NCI-H2081 (cell line): ENCODE results near the gene CRYL1.

ENCODE experiments used
- DNase-seq, 2 experiments: peaks; one replicate each; lab custom pipeline; 2025; lab: John Stamatoyannopoulos, UW

Gene CRYL1

DNA sequence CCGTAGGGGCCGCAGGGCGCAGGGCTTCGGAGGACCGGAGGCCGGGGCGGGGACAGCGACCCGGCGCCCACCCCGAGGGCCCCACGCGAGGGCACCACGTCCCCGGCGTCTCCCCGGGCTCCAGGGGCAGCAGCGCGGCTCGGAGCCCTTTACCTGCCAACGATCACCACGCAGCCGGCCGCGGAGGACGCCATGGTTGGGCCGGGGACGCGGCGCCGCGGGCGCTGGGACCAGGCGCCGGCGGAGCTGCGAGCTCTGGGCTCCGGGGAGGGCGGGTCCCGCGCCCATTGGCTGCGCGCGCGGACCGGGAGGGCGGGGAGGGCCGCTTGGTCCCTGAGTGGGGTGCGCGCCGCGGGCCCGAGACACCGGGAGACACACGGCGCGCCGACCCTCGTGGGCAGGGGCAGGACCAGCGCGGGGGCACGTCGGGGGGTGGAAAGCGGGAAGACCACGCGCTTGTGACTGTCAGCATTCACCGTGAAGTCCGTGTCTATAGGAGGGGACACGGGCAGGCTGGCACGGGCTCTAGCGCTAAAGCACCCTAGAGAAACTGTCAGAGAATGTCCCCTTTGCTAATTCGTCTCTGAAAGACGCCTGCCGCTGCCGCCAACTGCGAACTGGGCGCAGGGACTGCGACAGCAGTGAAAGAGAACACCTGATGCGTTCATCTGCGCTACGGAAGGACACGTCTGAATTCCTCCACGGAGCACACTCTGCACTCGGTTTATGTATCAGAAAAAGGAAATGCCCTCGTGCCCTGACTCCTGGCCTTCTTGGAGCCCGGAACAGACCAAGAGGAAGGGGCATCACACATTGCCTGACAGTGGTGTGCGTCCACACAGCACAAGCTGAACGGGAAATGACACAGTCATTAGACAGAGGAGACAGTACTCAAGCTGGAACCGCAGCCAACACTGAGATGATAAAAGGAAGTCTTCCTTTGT lies at the start of gene CRYL1:
TSS of gene CRYL1 (minus strand) at position 257 of the 944 bp plus-strand sequence. CDS start at position 194, 63 bp downstream.
- peak; percentile 46 to 53 for DNase-seq

DNA sequence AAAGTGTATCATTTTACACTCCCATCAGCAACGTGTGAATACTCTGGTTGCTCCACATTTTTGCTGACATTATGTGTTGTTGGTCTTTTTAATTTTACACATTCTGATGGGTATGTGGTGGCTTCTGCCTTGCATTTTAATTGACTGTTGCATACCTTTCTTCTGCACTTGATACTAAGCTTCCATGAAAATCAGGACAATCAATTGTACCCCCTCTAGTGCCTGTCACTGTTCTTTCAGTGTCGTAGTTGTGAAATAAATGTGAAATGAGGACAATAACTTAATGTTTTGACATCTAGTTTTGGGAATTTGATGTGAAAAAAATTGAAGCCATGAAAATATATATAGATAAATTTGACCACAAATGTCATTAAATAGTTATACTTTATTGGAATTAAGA lies 48.0 kb upstream of the CRYL1 start:
- DNase-seq = no peak

GRCh38 chr13:20573186-20573585 lies 47.5 kb upstream of the CRYL1 start:
- no peak for DNase-seq

DNA sequence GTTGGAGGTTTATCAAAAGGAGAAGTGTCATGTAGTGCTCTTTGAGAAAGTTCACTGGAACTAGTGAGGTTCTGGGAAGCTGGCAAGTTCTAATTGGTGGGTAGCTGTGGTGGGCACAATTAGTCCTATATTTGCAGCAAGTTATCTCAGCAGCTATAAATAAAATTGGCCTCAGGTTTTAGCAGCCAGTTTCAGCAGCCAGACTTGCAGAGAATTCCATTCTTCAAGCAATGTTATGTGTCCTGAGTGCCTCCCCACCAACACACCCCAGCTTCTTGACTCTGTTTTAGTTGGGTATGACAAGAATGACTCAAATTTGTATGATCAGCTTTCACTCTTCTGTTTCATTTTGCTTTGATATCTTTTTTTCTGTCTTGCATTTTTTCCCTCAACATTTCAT lies 46.0 kb upstream of the CRYL1 start:
- DNase-seq = no peak

- DNase-seq = no peak
Observed at GRCh38 chr13:20570517-20570916, 44.9 kb upstream of the CRYL1 start.

GRCh38 chr13:20567881-20568528 lies 42.3 kb upstream of the CRYL1 start:
- no peak for DNase-seq

DNA sequence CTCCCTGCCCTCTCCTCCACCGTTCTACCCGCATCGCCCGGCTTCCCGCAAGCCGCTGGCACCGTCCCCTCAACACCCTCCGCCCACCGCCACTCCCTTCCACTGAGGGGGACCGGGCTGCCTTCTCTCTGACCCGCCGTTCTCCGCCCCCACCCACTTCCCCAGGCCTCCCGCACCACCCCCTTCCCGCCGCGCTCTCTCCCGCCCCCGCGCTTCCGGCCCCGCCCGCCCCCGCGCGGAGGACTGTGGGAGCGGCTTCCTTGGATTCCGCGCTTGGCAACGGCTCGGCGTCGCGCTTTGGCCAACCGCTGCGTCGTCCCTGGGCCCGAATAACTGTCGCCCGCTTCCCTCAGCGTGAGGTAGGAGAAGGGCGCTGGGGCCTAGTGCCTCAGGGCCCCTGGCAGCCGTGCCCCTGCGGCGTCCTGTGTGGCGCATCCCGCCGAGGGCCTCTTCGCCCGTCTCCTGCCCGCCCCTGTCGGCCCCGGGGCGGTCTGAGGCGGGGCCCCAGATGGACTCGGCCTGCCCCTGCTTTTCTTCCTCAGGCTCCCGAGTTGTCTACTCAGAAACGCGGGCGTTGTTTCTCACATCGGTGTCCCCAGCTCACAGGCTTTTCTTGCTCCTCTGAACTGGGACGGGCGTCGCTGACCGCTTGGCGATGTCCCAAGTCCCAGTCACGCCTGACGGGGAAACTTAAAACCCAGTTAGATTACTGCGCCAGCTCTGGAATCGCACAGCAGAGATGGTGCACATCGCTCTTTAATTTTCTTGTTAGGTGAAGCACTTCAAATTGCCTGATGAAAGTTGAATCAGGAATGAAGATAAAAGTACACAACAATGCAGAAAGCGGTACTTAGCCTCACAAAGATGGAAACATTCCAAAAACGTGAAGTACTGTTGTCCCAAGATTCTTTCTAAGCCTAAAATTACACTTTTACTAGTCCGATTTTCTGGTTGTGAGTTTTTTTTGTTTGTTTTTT lies 41.5 kb upstream of the CRYL1 start, which contains the start of gene IFT88:
TSS of gene IFT88 (plus strand) at position 260 of the 977 bp plus-strand sequence. CDS start 7,229 bp downstream, outside the sequence.
- DNase-seq = peak; percentile 82 to 83

- peak; percentile 60 to 73 for DNase-seq
Observed at GRCh38 chr13:20566468-20566897, 40.8 kb upstream of the CRYL1 start.

DNA sequence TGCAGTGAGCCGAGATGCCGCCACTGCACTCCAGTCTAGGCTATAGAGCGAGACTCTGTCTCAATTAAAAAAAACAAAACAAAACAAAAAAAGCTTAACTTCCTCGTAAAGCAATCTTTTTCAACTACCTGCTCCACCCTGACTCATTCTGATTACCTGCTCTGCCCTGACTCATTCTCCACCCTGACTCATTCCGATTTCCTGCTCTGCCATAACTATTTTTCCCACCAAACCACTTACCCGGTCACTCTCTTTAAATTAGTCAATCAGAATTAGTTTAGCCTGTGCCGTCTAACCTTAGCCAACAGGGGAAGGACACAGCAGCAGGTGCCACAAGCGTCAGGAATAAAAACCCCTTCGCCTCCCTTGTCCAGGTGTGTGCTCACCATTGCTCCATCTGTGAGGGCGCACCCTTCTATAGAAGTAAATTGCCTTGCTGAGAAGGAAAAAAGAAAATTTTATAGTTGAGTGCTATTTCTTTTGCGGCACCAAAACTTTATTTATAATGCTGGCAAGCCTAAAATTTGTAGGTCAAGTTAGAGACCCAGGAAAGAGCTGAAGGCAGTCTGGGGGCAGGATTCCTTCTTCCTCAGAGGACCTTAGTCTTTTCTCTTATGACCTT lies 39.6 kb upstream of the CRYL1 start:
- DNase-seq = no peak

DNA sequence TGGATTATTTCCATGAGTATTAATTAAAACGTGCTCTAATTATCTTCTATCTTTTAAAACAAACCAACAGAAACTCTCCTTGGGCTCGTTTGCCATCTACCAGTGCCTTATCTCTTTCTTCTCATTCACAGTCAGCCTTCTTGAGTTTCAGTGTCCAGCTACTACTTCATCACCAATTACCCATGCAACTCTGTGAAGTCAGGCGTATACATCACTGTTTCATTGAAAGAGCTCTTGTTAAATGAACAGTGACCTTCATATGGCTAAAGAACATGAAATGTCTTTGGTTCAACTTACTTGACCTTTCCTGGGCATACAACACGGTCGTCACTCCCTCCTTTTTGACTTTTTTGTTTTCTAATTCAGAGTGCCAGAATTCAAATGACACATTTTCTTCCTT lies 36.1 kb upstream of the CRYL1 start:
- DNase-seq = no peak

GRCh38 chr13:20559659-20560356 lies 34.2 kb upstream of the CRYL1 start:
- DNase-seq = no peak

GRCh38 chr13:20558982-20559381 lies 33.3 kb upstream of the CRYL1 start:
- no peak for DNase-seq

DNA sequence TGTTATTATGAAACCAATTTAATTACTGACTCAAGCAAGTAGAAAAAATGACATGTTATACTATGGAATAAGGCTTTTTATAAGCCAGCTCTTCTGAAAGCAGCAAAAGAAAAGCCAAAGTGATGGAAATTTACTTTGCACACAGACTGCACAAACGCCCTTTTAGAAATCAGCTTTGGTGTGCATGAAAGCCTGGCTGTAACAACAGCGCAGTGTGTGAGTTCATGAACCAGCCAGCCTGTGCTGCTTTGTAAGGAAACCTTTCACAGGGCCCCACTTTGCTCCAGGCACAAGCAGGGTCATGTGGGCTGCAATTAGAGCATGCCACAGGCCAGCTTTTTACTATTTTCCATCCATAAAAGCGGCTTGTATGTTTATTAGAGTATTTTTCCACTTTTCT lies 27.7 kb upstream of the CRYL1 start:
- no peak for DNase-seq

GRCh38 chr13:20550799-20551198 lies 25.1 kb upstream of the CRYL1 start:
- DNase-seq = no peak

DNA sequence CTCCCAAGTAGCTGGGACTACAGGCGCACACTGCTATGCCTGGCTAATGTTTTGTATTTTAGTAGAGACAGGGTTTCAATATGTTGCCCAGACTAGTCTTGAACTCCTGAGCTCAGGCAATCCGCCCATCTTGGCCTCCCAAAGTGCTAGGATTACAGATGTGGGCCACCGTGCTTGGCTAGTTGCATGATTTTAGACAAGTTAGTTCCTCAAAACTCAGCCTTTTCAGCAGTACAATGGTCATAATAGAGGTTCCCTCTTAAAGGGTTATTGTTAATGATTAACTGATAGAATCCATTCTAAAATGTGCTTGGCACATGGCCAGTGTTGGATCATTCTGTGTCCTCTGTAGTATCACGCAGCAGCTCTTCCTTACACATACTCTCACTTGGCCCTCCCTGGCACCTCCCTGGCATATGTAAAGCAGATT lies 21.8 kb upstream of the CRYL1 start:
- DNase-seq = no peak

GRCh38 chr13:20546556-20546955 lies 20.9 kb upstream of the CRYL1 start:
- no peak for DNase-seq

- no peak for DNase-seq
Observed at GRCh38 chr13:20544201-20544923, 18.7 kb upstream of the CRYL1 start.

GRCh38 chr13:20536992-20537391 lies 11.3 kb upstream of the CRYL1 start:
- no peak for DNase-seq

GRCh38 chr13:20534038-20534608 lies 8.5 kb upstream of the CRYL1 start:
- no peak for DNase-seq

GRCh38 chr13:20528452-20528851 lies 2.8 kb upstream of the CRYL1 start:
- DNase-seq = no peak
